ENCODE results near the gene C1orf122.

C1orf122 gene

DNA sequence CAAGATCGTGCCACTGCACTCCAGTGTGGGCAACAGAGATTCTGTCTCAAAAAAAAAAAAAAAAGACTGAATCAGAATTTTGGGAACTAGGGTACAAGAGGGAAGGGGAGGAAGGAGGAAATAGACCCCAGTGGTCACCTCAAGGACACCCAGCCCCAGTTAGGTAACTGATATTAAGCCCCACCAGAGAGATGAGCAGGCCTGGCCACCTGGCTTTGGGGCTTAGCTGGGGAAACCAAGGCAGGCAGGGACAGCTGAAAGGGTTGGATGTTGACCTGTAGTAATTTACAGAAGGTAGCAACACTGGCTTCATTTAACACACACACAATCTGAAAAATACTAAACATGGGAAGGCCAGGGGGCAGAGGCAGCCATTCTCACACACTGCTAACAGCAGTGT lies 5.2 kb upstream of the C1orf122 start:
- no peak for DNase-seq

DNA sequence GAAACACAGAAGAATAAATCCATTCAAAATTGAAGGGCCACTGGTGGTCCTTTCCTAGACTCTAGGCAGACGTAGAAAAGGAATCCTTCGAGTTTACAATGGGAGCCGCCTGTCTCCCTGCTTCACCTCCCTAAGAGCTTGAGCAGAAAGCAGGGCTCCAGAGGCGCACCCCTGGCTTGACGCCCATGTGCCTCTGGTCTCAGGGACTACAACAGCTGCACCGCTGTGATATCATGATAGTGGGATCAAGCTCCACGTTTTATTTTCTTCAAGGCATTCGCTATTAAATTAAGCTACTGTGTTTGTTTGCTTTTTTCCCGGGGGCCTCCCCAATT lies 403 bp upstream of the C1orf122 start:
- no peak for DNase-seq

DNA sequence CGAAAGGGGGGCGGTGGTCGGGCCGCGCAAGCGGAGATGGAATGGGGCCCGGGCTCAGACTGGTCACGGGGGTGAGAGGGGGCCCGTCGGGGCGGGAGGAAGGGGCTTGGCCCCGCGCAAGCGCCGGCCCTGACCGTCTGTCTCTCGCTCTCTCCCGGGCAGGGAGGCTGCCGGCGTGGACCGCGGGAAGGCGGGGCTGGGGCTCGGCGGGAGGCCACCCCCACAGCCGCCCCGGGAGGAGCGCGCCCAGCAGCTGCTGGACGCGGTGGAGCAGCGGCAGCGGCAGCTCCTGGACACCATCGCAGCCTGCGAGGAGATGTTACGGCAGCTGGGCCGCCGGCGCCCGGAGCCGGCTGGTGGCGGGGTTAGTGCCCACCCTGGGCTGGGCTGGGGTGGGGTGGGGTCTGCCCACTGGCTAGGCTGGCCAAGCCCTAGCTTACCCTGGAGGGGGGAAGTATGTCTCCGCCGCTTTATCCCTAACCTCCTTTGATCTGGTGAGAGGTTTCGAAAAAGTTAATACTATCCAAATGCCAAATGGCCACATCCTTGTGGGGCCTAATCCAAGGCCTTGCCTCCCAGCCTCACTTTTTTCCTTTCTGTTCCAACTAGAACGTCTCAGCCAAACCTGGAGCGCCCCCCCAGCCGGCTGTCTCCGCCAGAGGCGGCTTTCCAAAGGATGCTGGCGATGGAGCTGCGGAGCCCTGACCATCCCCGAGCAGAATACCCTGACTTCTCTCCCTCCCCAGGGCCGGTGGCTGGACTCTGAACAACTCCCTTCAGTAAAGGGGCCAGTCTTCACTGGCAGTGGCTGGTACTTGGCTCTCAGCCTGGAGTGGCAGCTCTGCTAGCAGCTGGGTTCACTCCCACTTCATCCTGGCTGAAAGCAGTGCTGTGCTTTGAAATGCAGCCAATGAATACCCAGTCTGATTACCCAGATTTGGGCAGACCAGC lies 1.1 kb downstream of the C1orf122 start:
- peak; percentile 72 for DNase-seq

DNA sequence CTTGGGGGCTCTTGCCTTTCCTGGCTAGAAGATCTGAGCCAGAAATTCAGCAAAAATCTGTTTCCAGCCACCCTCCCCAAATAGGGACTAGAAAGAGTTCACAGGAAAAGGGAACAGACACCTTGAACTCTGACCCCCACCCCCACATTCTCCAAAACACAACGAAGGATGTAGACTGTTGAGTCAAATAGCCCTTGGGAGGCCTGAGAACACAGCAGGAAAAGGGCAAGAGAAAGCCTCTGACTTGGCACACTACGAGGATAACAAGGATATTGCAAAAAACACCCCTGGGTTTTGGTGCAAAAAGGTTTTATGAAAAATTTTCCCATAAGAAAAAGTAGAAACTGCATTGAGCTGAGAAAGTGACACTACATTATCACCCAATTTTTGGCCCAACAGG lies 2.4 kb downstream of the C1orf122 start:
- DNase-seq, result no peak

DNA sequence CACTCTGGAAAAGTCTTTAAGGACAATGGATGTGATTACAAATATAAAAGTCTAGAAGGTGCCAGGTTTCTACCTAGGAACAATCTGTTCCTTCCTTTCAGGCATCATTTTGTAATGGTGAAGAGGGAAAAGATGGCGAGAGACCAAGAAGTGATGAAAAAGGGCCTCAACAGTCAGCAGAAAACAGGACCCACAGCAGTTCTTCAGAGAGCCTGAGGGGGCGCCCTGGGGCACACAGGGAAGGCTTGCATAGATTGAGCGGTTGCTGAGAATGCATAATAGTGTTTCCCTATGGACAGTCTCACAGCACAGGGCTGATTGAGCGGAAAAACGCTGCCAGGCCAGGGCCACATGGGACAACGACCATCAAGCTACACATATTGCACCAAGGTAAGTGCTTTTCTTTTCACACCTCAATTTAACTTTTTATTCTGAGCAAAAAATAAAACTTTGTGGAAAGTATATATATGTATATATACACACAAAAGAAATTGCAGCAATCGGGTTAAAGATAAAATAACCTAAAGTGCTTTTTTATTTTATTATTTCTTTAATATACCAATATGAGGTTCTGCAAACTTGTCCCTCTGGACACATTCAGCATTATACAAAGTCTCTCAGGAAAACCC lies 3.6 kb downstream of the C1orf122 start:
- peak; percentile 70 for DNase-seq

DNA sequence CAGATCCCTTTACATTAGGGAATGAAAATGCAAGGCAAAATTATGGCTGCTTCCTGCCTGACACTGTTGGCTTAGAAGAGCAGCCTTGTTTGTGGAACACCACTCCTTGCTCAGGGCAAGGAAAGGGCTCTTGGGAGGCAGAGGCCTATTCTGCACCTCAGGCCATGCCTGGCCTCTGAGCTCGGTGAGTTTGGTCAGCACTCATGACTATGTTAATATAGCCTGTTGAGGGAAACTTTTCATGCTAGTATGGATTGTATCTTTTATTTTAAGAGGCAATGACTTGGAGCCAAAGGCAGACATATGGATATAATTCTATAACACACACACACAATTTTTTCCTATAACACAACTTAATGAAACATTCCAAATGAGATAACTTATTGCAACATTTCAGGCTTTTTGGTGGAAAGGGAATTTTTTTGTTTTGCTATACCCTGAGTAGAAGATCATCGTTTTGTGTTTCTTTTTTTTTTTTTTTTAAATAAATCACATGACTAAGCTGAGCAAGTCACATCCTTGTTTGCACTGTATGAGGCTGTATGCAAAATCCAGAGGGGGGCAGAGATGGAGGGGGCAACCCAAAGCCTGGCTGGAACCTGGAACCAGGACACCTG lies 6.0 kb downstream of the C1orf122 start:
- no peak for DNase-seq

DNA sequence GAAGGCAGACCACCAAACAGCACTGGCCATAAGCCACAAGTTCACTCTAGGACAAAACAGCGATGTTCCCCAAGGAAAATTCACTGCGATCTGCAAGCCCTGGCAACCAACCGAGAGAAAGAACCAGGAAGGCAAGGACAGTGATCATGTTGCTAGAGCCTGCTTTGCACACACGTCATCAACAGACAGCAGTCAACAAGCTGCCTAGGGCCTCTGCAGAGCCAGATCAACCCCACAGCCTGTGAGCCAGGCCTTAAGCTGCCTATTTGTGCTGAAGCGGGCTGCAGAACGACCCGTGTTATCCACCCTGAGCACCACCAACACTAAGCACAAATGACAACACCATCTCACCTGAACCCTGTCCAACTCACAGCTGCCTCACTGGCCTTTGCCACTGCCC lies 6.7 kb downstream of the C1orf122 start:
- DNase-seq, result no peak

DNA sequence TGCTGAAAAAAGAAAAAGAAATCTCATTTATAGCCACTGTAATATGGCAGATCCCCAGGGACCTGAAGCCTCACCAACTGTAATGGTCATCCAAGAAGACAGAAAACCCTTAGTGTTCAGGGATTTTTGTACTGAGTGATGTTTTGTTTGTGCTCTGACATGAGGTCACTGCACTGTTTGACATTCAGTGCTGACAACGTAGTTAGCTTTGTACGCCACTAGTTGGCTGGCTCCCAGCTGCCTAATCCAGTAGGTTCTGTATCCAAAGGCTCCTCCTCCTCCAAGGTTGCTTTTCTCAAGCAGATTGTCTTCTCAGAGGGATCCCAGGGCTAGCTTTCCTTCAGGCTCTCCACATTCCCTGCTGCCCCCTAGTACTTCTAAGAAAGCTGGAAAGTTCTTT lies 9.9 kb downstream of the C1orf122 start:
- no peak for DNase-seq

DNA sequence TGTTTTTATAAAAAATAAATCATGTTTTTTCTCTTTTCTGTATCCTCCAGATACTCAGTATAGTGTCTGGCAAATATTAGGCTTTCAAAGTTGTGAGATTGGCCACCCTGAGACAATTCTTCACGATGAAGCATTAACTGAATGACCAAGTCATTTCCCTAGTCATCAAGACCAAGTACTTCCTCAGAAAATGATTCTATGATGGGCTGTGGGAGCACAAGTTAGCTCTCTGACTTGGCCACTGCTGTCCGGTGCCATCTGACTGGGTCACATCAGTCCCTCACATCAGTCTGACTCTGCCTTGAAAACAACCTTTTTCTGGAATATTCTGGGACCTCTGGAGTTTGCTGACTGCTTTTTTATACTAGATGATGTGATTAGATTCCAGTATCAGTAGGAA lies 13.9 kb downstream of the C1orf122 start:
- no peak for DNase-seq

DNA sequence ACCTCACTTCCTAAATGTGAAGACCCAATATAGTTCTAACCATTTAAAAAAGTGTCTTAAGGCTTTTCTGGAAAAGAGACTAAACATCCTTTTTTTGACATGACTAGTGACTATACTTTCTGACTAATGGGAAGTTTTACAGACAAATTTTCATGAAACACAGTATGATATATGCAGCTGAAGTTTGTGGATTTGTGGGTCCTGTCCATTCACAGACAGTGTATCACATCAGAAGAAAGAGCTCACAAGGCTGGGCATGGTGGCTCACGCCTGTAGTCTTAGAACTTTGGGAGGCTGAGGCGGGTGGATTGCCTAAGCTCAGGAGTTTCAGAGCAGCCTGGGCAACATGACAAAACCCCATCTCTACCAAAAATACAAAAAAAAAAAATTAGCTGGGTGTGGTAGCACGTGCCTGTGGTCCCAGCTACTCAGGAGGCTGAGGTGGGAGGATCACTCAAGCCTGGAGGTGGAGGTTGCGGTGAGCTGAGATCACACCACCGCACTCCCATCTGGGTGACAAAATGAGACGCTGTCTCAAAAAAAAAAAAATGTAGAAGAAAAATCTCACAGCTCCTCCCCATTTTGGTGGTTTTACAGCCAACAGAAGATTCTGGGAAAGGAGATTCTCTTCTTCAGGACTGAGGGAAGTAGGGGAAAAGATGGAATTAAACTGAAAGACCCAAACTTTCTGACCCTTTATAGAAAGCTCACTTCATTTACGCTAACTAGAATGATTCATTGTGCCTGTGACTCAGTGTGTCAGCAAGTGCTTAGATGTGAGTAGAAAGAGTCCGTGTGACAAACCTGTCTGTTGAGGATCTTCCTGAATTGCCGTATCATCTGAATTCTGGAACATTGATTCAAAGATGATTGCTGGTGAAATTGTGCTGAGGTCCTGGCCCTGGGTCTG lies 15.6 kb downstream of the C1orf122 start:
- DNase-seq, result no peak

DNA sequence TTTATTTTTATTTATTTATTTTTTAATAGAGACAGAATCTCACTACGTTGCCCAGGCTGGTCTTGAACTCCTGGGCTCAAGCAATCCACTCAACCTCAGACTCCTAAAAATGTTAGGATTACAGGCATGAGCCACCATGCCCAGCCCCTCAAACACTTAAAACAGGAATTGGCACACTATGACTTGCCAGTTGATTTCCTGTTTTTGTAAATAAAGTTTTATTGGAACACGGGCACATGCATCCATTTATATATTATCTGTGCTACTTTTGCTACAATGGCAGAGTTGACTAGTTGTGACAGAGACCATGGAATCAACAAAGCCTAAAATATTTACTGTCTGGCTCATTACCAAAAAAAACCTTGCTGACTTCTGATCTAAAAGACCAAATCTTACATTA lies 16.4 kb downstream of the C1orf122 start:
- no peak for DNase-seq

DNA sequence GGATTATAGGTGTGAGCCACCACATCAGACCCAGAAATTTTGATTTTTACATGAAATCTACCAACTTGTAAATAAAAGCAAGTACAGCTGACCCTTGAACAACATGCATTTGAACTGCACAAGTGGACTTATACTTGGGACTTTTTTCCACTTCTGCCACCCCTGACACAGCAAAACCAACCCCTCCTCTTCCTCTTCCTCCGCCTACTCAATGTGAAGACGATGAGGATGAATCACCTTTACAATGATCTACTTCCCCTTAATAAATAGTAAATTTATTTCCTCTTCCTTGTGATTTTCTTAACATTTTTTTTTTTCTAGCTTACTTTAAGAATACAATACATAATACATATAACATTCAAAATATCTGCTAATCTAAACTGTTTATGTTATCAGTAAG lies 17.9 kb downstream of the C1orf122 start:
- DNase-seq, result no peak

DNA sequence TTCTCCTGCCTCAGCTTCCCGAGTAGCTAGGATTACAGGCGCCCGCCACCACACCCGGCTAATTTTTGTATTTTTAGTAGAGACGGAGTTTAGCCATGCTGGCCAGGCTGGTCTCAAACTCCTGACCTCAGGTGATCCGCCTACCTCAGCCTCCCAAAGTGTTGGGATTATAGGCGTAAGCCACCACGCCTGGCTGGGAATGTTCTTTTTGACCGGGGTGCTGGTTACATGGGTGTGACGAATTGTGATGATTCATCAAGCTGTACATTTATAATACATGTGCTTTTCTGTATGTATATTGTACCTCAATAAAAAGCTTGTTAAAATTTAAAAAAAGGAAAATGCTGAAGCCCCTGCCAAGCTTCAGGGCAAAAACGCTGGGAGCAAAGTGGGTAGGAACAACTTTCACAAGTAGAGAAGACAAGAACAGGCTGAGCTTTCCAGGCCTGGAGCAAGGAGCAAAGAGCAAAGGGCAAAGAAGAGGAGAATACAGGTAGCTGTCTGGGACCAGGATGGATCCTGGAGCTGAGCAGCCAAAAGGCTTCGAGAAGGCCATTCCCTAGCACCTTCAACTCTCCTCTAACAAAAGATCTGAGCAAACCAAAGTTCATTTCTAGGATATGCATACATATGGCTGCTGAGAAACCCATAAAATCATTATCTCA lies 21.0 kb downstream of the C1orf122 start:
- DNase-seq, result no peak

DNA sequence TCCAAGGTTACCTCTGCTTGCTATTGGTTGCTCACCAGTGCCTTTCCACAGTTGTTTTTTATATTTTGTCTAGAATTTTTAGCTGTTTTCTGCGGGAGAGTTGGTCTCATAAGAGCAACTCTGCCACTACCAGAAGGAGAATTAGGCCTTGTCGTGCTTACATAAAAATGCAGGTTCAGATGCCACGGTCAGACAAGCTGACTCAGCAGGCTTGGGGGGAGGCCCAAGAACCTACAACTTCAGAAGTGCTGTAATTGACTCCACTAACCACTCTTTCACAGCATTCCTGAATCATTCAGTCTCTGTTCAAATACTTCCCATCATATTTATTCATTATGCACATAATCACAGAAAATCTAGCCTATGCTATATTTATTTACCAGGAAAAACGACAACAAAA lies 23.5 kb downstream of the C1orf122 start:
- no peak for DNase-seq

DNA sequence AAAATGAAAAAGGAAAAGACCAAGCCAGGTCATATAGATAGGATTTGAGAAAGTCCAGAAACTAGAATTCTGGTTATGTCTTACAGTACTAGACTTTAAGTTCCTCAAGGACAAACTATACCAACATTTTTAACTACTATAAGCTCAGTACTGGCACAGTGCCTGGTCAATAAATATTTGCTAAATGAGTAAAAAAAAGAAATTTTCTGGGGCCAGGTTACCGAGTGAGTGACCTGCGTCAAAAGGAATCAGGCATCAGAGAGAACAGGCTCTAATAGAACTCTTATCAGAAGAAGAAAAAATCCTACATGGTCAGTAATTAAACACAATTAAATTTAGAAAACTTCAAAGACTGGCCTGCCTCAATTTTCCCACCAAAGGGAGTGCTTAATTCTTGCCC lies 24.2 kb downstream of the C1orf122 start:
- no peak for DNase-seq

DNA sequence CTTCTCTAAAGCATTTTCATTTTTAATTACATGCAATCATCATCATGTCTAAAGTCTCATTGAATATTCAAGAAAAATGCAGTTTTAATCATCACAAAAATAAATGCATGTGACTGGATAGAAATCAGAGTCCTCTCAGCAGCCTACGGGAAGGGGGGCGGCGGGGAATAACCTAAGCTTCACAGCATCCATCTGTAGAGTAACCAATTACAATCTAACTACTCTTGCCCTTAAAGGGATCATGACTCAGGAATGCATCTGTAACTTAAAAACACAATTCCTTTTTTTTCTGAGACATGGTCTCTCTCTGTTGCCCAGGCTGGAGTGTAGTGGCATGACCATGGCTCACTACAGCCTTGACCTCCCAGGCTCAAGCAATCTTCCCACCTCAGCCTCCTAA lies 29.2 kb downstream of the C1orf122 start:
- no peak for DNase-seq

DNA sequence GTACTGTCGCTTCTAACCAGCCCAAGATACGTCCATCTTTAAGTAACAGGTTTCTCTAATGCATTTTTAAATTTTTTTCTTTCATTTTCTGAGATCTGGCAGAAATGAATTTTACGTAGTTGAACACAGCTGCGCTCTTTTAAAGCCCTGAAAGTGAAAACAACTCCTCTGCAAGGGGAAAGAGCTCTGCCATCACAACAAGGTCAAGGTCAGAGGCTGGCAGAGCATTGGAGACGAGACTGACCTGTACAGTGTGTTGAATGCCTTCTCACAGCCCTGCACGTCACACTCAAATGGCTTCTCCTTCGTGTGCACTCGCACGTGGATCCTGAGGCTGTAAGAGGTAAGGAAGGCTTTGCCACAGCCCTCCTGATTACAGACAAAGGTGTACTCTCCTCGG lies 32.1 kb downstream of the C1orf122 start:
- no peak for DNase-seq

DNA sequence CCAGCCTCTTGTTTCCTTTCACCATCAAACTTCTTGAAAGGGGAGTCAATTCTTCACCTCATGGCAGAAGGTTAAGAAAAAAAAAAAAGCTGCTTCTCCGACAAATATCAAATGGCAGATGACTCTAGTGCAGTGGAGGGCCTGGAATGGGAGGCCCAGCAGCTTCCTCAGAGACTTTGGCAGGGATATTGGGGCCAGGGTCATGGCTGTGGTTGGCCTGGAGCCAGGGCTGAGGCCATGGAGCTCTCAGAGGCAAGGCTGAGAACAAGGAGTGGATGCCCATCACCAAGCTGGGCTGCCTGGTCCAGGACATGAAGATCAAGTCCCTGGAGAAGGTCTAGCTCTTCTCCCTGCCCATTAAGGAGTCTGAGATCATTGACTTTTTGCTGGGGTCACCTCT lies 33.1 kb downstream of the C1orf122 start:
- DNase-seq, result no peak

DNA sequence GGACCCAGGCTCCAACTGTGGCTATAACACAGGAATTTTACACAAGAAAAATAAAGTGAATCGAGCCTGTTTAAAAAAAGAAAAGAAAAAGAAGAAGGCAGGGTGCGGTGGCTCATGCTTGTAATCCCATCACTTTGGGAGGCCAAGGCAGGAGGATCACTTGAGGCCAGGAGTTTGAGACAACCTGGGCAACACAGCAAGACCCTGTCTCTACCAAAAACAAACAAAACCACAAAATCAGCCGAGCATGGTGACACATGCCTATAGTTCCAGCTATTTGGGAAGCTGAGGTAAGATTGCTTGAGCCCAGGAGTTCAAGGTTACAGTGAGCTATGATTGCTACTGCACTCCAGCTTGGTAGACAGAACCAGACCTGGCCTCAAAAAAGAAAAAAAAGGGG lies 34.1 kb downstream of the C1orf122 start:
- DNase-seq, result no peak

DNA sequence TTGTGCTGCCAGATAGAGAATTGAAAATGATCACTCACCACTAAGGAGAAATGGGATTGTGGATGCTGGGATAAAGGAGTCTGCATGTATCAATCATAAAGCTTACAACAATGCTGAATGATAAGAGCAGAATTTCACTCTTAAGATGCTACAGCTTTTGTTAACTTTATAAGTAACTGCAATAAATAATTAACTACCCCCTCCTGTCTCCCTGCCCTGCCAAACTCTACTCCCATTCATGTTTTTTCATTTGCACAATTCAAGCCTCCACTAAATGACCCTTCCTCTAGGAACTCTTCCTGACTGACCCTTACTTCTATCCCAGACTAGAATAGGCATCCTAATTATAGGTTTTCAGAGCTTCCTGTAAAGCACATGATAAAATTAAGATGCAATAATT lies 36.9 kb downstream of the C1orf122 start:
- no peak for DNase-seq

DNA sequence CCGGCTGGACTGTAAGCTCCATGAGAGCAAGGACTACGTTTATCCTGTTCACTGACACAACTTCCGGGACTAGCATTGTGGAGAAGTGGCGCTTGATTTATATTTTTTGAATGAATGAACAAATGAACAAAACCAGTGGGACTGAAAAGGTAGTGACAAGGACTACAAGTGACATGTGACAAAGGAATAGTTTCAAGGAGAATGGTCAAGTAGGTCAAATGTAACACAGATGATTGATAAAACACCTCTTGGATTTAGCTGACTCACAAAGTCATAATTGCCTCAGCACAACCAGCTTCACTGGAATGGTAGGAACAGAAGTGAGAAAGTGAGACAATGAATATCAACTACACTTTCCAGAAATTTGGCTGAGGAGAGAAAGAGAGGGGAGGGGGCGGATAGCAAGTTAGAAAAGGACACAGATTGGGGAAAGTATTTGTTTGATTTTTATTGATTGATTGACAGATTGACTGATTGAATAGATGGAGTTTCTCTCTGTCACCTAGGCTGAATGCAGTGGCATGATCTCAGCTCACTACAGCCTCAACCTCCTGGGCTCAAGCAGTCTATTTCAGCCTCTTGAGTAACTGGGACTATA lies 37.6 kb downstream of the C1orf122 start:
- no peak for DNase-seq

DNA sequence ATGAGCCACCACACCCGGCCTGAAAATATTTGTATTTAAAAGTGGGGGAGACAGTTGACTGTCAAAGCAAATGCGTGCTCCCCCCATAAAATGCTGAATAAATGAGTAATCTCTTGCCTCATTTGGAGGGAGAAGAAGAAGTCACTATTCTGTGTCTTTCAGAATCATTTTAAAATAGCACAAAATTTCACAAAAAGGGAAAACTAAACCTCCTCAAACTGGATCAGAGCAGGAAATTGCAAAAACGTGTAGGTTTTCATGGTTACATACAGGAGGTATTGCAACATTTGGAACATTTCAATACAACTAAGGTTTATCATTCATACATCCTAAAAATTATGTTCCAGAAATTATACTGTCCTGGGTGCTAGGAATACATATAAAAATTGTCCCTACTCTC lies 38.2 kb downstream of the C1orf122 start:
- DNase-seq, result no peak
